Camera-type eye (tissue), 1 donor: ENCODE data around the gene SCGB1D2. TPM values are rescaled to one million over a fixed set of nuclear protein-coding genes. Genes with fewer than 3 reads are reported as not detected.

Source experiments
- total RNA-seq: library from RNA; depleted of rRNA; stranded (reverse); fragments of >200 nt; gene quantifications from one replicate; pipeline ENCODE4 v1.2.3, GENCODE V29; 2014

Gene SCGB1D2
- not detected for total RNA-seq

DNA sequence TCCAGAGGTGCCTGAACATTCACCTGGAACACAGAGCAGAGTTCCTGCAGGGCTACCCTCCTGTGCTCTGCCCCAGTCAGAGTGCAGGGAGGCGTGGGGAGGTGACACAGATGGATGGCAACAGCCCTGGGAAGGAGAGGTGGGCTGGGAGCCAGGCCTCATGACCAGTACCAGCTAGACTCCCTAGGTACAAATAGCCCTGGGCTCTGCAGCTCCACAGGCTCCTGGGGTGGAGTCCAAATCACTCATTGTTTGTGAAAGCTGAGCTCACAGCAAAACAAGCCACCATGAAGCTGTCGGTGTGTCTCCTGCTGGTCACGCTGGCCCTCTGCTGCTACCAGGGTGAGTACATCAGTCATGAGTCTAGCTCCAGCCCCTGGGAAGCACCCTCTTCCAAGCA lies at the start of gene SCGB1D2:
Gene SCGB1D2, plus strand, starts transcription at position 219 of the 400 bp plus-strand sequence. Its CDS starts 69 bp downstream, at position 288.

DNA sequence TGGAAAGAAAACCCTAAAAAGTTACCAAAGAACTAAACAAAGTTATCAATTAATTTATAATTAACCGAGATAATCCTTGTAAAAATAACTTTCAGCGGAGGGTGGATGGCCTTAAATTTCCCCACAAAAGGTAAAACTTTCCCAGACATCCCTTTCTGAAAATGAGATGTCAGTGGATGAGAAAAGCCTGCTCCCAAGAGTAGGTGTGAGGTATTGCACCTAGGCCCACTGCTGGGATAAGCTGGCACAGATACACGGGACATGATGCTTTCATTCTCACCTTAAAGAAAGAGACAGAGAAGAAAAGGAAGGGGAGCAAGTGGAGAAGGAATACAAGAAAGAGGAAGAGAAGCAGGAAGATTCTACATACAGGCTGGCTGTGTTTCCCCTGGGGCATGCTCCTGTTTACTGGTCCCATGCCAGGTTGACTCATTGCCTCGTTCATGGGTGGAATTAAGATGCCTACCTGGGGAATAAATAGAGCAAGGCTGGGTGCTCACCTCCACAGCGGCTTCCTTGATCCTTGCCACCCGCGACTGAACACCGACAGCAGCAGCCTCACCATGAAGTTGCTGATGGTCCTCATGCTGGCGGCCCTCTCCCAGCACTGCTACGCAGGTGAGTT lies 27.7 kb downstream of the SCGB1D2 start, which contains the start of gene SCGB2A2:
Gene SCGB2A2, plus strand, starts transcription at position 505 of the 625 bp plus-strand sequence. Its CDS starts 59 bp downstream, at position 564.

Other genes starting within 250 kb of the SCGB1D2 start
- gene INCENP, start 118.2 kb upstream of the SCGB1D2 start, total RNA-seq = 28.0 TPM
- gene SCGB1D1, start 52.0 kb upstream of the SCGB1D2 start, total RNA-seq = not detected
- gene SCGB2A1, start 33.6 kb upstream of the SCGB1D2 start, total RNA-seq = not detected
- gene SCGB2A2, start 27.9 kb downstream of the SCGB1D2 start, total RNA-seq = not detected
- not detected for gene SCGB1D4, start 56.8 kb downstream of the SCGB1D2 start, total RNA-seq
- 17.8 TPM for gene ASRGL1, start 95.2 kb downstream of the SCGB1D2 start, total RNA-seq
- not detected for gene SCGB1A1, start 176.8 kb downstream of the SCGB1D2 start, total RNA-seq